Fibroblast of lung (primary cell): ENCODE measurements around the gene FAF2. TPM values are rescaled to one million over a fixed set of nuclear protein-coding genes. Genes with fewer than 3 reads are reported as not detected.

Source experiments
- polyA plus RNA-seq, 2 donors: library from polyadenylated mRNA; depleted of rRNA in 1 of 2; stranded (reverse) in 1 of 2; unstranded in 1 of 2; fragments of >200 nt; gene quantifications; 2 replicates each; pipeline ENCODE4 v1.2.1, GENCODE V29; 2011 to 2012; ENCODE audit warnings: missing spikeins in 1 of 2
- total RNA-seq: library from RNA; depleted of rRNA; stranded (reverse); fragments of >200 nt; gene quantifications from 2 replicates; pipeline ENCODE4 v1.2.1, GENCODE V29; 2014

The FAF2 gene
- total and polyA plus RNA-seq, 2 donors (not counting 1 experiment from before 2014, with no cell fraction given): 38.5 to 55.5 TPM

Other genes with a start within 250 kb of the FAF2 start
- 4.4 and 4.6 TPM in 2 replicates for gene SIMC1, start 210.0 kb upstream of the FAF2 start, total RNA-seq
- 7.9 and 10.1 TPM in 2 replicates for gene SIMC1, start 210.0 kb upstream of the FAF2 start, polyA plus RNA-seq
- gene KIAA1191, start 86.6 kb upstream of the FAF2 start, total RNA-seq: 59.1 and 89.5 TPM in 2 replicates
- 101 and 107 TPM in 2 replicates for gene KIAA1191, start 86.6 kb upstream of the FAF2 start, polyA plus RNA-seq
- 9.8 and 11.1 TPM in 2 replicates for gene ARL10, start 82.9 kb upstream of the FAF2 start, total RNA-seq
- gene ARL10, start 82.9 kb upstream of the FAF2 start, polyA plus RNA-seq: 3.0 and 3.4 TPM in 2 replicates
- 10.3 and 11.1 TPM in 2 replicates for gene NOP16, start 59.8 kb upstream of the FAF2 start, total RNA-seq
- 26.3 and 49.7 TPM in 2 replicates for gene NOP16, start 59.8 kb upstream of the FAF2 start, polyA plus RNA-seq
- gene HIGD2A, start 59.6 kb upstream of the FAF2 start, total RNA-seq: 41.6 and 54.7 TPM in 2 replicates
- 77.6 and 94.9 TPM in 2 replicates for gene HIGD2A, start 59.6 kb upstream of the FAF2 start, polyA plus RNA-seq
- 74.2 and 94.3 TPM in 2 replicates for gene CLTB, start 31.8 kb upstream of the FAF2 start, total RNA-seq
- 90.8 and 116 TPM in 2 replicates for gene CLTB, start 31.8 kb upstream of the FAF2 start, polyA plus RNA-seq
- 2.3 and 2.6 TPM in 2 replicates for gene RNF44, start 89.0 kb downstream of the FAF2 start, total RNA-seq
- 1.4 and 2.4 TPM in 2 replicates for gene RNF44, start 89.0 kb downstream of the FAF2 start, polyA plus RNA-seq
- under 0.01 TPM in 1 of 2 replicates, not detected in the other for gene CDHR2, start 101.0 kb downstream of the FAF2 start, total RNA-seq
- not detected in 2 replicates for gene CDHR2, start 101.0 kb downstream of the FAF2 start, polyA plus RNA-seq
- gene GPRIN1, start 161.8 kb downstream of the FAF2 start, total RNA-seq: 4.9 and 6.3 TPM in 2 replicates
- gene GPRIN1, start 161.8 kb downstream of the FAF2 start, polyA plus RNA-seq: 1.9 and 5.0 TPM in 2 replicates
- 0.17 TPM in 1 of 2 replicates, not detected in the other for gene SNCB, start 182.1 kb downstream of the FAF2 start, total RNA-seq
- gene SNCB, start 182.1 kb downstream of the FAF2 start, polyA plus RNA-seq: 0.22 and 2.3 TPM in 2 replicates
- gene EIF4E1B, start 182.3 kb downstream of the FAF2 start, total RNA-seq: not detected in 2 replicates
- not detected in 2 replicates for gene EIF4E1B, start 182.3 kb downstream of the FAF2 start, polyA plus RNA-seq
- 29.0 and 35.2 TPM in 2 replicates for gene TSPAN17, start 199.1 kb downstream of the FAF2 start, total RNA-seq
- gene TSPAN17, start 199.1 kb downstream of the FAF2 start, polyA plus RNA-seq: 34.8 and 43.5 TPM in 2 replicates